CD4-positive, alpha-beta T cell treated with Interleukin-15 for 1 hour (primary cell): ENCODE results near the gene AK5.
"Not testable (repeated sequence)": the region's sequence is repeated elsewhere in the genome, so short reads cannot be mapped to it uniquely, and the experiment has no call there.

ENCODE experiments used
- DNase-seq: peaks from one replicate; pipeline ENCODE4 v3.0.0-alpha.2; 2020

AK5 gene

DNA sequence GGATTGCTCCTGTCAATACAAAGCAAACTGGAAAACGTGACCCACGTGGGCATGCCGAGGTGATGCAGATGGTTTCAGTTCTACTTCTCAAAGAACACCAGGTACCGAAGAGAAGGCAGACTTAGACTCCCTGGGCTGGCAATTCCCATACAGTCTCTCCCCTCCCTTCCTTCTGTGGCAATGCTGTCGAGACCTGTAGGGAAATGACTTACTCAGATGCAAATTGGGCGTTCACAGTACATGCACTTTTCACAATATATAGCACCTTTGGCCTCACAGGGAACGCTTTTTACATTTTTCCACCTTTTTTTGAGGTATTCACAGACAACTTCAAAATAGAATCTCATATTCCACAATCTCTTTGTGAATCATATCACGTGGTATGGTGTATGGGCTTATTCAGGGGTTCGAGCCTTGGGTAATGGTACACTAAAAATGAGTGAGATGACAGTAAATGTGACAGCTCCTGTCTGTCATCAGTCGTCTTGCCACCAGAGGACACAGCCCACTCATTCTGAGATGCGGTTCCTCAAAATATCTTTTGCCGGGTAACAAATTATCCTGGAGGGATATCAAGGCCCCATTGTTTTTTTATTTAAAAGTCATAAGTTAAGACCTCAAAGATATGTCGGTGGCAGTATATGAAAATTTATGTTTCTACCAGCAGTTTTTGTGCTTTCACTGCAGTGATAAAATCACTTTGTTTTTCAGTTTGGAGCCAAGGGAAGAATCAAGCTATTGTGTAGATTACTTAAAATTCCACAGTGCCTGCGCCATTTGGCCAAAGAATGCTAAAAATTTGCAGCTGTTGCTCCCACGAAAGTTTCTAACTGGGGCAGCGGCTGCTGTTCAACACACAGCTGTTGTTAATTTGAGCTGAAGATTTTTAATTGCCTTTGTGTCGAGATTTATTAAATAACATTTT is 232.3 kb downstream of the AK5 start:
- DNase-seq = no peak

DNA sequence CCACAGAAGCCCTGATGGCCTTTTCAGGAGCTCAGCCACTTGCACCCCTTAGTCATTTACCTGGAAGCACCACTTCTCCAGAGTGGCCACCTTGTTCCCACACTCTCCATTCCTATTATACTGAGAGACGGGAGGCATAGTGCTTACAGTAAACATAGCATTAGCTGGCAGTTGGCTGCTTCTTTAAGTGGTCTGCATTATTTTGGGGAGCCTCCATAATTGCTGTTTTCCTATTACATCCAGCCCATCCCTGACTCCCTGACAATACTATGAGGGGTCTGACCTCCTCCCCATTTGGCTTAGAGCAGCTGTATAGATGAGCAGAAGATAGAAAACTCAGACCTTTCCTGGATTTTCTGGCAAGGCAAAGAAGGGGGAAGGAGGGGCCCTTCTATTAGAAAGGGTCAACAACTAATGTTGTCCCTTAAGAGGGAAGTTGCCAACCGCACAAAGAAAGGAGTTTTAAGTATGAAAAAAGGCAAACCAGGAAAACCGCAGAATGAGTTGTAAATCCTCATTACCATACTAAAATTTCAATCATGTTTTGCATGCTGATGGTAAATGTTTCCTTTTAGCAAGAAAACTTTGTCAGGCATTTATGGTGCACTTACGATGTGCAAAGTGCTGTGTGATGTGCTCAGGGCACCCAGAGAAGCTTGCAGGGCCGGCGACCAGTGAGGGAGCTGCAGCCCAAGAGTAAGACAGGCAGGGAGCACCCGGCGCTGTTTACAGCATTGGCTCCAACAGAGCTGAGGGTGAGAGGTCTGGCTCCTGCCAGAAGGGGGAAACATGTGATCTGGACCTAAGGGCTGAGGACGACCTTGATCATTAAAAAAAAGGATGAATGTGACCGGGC is 233.3 kb downstream of the AK5 start:
- DNase-seq = no peak

GRCh38 chr1:77516106-77516505 is 234.3 kb downstream of the AK5 start:
- no peak for DNase-seq

DNA sequence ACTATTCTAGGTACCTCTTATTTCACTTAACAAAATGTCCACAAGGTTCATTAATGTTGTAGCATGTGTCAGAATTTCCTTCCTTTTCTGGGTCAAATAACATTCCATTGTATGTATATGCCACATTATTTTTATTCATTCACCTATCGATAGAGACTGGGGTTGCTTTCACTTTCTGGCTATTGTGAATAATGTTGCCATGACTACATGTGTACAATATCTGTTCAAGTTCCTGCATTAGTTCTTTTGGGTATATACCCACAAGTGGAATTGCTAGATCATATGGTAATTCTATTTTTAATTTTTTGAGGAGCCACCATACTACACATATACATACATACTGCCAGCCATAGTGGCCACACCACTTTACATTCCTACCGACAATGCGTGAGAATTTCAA is 242.2 kb downstream of the AK5 start:
- no peak for DNase-seq

- not testable (repeated sequence) for DNase-seq
Measured at GRCh38 chr1:77531149-77531548, 249.3 kb downstream of the AK5 start.

- not testable (repeated sequence) for DNase-seq
Measured at GRCh38 chr1:77531596-77532280, 249.9 kb downstream of the AK5 start.

DNA sequence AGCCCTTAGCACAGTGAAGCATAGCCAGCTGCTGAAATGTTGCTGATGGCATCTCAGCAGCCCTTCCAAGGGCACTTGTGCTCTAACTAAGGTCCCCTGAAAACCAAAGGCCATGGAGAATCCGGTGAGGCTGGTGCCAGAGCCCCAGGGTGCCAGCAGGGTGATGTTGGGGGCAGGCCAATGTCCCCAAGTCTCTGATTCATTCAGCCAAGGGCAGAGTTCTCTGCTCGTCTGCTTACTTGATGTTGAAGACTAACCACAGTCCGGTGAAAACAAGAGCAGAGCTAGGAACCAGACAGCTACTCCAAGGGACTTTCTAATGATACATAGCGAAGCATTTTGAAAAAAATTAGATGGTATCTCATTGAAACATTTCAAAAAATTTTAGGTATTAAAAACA is 250.8 kb downstream of the AK5 start:
- no peak for DNase-seq

DNA sequence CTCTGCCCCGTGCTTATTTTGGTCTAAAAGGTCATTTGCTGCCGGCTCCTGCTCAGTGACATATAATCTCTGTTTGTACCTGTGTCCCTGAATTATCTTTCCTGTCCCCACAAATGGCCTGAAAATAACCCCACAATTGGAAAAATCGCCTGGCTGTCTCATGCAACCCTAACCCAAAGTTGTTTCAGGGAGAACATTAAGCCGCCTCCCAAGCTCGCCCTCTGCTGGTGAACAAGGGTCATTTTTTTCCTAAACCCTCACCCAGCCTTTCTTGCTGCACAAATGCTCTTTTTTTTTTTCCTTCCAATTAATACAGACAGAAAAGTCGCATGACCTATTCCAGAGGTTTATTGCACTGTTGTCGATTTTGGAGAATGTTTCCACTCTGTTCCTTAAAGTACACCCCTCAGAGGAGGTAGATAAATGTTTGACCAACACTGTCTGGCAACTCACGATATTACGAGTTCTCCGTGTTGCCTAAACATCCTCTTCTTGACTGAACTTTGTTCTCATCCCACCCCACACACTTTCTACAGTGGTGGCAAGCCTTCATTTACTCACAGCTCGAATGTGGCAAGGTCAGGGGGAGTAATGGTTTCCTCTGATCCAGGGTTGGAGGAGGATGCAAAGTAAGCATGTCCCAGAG is 252.0 kb downstream of the AK5 start:
- peak; percentile 60 for DNase-seq

- DNase-seq = no peak
Measured at GRCh38 chr1:77534456-77534855, 252.6 kb downstream of the AK5 start.

DNA sequence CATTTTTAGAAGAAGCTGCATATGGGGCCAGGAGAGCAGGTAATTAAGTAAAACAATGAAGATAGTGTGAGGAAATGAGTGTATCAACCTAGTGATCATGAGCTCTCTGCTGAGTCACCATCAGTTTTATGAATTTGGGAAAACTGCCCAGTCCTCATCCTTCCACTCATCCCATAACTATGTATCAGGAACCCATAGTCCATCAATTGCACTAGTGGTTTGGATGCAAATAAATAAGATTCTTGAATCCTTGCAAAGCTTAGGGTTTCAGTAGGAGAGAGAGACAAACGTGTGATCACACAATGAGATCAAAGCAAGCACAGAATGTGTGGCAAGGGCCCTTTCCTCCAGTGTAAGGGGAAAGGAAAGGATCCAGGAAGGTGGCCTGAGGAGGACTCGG is 255.0 kb downstream of the AK5 start:
- no peak for DNase-seq

- DNase-seq = no peak
Measured at GRCh38 chr1:77538956-77539518, 257.2 kb downstream of the AK5 start.

DNA sequence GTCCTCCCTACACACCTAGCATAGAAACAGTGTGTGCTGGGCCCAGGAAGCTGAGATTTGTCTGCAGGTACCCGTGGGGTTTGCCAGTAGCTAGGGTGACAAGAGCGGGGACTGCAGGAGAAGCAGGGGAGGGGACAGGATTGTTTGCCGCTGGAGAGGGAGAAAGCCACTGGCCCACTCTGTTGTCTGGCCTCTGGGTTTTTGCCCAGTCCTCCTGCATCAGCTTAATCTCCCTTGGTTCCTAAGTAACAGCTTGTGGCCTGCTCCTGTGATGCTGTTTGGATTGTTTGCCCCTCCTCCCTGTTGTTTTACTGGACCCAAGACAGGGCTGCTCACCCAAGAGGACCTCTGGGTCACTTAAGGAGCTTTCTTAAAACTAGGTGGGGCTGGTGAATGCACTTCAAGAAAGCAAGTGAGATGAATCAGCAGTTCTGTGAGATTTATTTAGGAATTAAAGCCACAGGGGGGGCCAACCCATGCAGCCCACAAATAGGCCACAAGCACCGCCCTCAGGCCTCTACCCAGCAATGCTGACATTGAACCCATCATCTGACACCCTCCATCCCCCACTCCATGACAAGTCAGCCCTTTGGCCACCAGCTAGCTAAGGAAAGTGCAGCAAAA is 257.8 kb downstream of the AK5 start:
- DNase-seq = no peak

- DNase-seq = no peak
Measured at GRCh38 chr1:77540501-77541161, 258.8 kb downstream of the AK5 start.

DNA sequence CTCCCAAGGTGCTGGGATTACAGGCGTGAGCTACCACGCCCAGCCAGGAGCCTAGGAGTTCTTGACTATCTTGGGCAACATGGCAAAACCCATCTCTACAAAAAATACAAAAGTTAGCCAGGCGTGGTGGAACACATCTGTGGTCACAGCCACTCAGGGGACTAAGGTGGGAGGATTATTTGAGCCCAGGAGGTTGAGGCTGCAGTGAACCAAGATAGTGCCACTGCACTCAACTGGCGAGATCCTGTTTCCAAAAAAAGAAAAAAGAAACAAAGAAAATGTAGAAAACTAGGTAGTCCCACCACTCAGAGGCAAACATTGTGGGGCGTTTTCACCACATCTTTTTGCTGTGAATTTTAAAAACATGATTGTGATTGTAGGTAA is 259.3 kb downstream of the AK5 start:
- DNase-seq = no peak

DNA sequence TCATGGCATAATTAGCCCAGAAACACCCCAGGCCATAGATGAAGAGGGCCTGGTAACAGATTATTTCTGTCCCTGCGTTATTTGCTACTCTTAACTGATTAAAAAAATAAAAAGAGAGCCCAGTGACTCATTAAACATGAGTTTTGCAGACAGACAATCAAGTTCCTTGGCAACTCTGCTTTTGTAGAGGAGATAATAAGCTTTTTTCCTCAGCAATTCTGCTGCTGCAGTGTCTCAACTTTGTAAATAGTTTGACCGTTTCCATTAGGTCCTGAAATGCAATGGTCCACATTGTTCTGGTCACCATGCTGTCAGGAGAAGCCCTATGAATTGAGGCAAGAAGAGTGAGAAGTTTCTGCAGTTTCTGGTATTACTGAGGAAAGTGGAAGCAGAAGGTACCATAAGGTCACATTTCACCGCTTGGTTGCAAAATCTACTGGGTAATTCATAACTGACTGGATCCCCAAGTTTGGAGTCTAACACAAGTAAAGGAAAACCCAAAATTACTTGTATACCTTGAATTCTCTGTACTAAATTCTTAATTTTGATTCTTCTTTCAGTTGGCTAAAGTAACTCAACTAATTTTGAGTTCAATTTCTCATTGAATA is 261.1 kb downstream of the AK5 start:
- no peak for DNase-seq

DNA sequence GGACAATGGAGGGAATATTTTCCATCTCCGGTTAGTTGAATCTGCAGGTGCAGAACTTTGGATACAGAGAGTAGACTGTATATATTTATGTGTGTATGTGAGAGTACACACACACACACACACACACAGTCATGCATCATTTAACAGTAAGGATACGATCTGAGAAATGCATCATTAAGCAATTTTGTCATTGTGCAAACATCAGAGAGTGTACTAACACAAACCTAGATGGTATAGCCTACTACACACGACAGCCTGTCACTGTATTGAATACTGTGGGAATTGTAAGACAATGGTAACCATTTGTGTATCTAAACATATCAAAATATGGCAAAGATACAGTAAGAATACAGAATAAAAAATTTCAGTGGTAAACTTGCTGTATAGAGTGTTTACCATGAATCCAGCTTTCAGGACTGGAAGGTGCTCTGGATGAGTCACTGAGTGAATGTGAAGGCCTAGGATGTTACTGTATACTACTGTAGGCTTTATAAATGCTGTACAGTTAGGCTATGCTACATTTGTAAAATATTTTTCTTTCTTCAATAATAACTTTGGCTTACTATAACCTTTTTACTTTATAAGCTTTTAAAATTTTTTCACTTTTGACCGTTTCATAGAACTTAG is 262.1 kb downstream of the AK5 start:
- DNase-seq = no peak

DNA sequence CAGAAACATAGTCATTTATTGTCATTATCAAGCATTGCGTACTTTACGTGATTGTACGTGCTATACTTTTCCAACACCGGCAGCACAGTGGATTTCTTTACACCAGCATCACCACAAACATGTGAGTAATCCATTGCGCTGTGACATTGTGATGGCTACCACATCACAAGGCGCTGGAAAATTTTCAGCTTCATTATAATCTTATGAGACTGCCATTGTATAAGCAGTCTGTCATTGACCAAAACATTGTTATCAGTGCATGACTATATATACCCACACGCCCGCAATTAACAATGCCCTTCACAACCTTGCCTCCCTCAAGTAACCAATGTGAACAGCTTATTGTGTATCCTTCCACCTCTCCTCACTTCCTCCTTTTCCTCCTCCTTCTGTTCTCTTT is 263.0 kb downstream of the AK5 start:
- no peak for DNase-seq

DNA sequence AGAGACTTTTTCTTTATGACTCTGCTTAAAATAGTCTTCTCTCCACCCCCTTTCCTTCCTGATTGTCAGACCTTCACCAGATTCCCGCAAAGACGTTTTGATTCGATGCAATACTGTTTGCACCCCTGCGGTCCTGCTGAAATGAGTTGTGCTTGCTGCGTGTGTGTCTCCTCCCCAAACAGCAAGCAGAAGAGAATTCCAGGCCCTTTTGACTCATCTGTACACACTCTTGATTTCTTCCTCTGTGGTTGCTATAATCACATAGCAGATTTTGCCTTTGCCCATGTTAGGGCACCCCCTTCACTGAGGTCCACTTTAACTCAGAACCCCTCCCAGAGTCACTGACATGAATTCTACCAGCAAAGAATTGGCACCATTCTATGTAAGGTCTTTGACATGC is 264.2 kb downstream of the AK5 start:
- DNase-seq = no peak

GRCh38 chr1:77546890-77547289 is 265.1 kb downstream of the AK5 start:
- DNase-seq = no peak

DNA sequence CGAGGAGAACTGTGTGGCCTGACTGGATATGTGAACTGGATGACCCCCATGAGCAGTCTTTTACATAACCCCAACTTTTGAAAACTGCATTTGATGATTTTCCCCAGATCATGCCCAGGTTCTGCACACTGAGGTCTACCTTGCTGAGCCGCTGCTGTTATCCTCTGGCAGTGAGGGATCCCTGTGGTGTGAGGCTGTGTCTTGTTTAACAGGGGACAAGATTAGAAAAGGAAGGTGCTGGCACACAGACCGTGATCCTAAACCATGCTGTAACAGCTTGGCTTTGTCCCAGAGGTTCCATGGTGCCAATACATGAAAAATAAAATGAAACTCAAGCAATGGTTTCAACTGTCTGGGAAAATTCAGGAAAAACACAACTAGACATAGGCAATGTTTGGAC is 266.5 kb downstream of the AK5 start:
- DNase-seq = no peak

DNA sequence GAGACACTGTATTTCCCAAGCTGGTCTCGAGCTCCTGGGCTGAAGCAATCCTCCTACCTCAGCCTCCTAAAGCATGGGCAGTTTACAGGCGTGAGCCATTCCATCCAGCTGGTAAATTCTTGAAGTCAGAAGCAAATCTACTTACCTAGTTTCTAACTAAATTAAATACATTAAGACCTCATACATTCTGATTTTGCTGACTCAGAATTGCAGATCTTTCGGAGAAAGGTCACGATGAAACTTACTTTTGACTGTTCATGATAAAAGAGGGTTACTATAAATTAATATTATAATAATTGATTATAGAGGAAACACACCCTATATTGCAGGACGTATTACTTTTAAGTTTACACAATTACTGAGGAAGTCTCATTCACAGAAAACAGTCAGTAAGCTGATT is 268.3 kb downstream of the AK5 start:
- DNase-seq = no peak
